HG03521 (cell line): ENCODE data around the gene C7orf33.
"Not testable (repeated sequence)": the region's sequence is repeated elsewhere in the genome, so short reads cannot be mapped to it uniquely, and the experiment has no call there.

Experiments
- ATAC-seq: cut with Tn5 transposase; IDR thresholded peaks from one replicate; pipeline ENCODE4 v1.9.1; 2021; ENCODE audit warnings: mild to moderate bottlenecking, moderate library complexity; ENCODE audit not compliant: unreplicated experiment

C7orf33 gene, protein sequence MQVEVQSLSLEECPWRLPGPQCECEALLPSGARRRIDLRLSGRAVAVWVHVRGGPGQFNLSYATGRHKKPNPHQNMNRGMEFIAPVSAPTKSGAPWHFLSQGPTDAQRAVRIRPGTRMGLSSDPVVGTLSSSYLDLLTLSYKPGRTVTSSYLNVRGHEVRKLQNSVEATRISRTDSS

GRCh38 chr7:148590471-148590870, at the start of gene C7orf33:
TSS of gene C7orf33 (plus strand) at chr7:148590766. CDS start at chr7:148590926, 160 bp downstream.
- no peak for ATAC-seq

DNA sequence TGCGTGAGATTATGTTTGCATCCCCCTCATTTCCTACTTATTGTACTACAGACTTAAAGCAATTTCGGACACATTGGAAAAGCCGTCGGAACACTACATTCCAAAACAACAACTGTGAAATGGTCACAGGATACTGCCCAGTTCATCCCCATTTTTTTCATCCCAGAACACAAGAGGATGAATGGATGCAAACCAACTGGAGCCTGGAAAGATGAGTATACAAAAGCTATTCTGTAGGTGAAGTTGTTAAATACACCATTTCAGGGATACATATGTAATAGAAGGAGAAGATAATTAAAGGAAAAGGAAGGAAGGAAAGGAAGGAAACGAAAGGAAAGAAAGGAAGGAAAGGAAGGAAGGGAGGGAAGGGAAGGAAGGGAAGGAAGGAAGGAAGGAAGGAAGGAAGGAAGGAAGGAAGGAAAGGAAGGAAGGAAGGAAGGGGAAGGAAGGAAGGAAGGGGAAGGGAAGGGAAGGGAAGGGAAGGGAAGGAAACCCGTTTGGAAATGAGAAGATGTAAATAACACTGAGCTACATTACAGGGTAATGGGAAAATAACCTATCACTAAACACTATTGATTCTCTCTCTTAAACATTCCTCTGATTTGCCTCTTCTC, 48.6 kb upstream of the C7orf33 start:
- no peak for ATAC-seq

DNA sequence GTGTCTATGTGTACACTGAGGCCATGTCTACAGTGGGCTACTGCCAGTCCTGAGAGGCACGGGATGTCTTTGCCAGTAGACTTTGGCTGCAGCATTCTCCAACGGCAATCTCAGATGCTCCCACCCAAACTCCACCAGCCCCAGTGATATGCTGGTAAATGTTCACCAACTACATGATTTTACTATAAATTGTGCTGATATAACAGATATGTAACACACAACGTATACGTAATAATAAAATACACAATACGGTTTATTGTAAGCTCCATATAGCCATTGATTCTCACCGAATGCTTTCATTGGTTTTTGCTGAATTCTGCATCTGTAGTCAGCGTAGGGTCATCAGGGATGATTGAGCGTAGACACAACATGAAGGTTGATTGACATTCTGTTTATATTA, 47.3 kb upstream of the C7orf33 start:
- no peak for ATAC-seq

- no peak for ATAC-seq
Observed at GRCh38 chr7:148545172-148545571, 45.4 kb upstream of the C7orf33 start.

DNA sequence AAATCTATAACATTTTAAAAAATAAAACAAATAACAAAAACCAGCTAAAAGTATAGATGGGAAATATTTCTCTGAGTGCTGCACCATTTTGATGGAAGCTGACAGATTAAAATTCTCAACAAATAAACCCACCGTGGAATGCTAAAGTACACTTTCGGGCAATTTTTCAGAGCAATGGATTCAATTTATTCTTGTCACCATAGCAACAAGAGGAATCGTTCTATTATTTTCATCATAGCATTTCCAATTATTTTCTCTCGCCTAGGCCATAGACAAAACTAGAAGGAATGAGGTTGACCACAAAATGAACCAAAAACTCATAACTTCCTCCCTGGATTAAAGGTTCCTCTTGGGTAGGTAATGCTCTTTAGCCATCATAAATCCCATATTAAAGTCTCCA, 44.6 kb upstream of the C7orf33 start:
- no peak for ATAC-seq

DNA sequence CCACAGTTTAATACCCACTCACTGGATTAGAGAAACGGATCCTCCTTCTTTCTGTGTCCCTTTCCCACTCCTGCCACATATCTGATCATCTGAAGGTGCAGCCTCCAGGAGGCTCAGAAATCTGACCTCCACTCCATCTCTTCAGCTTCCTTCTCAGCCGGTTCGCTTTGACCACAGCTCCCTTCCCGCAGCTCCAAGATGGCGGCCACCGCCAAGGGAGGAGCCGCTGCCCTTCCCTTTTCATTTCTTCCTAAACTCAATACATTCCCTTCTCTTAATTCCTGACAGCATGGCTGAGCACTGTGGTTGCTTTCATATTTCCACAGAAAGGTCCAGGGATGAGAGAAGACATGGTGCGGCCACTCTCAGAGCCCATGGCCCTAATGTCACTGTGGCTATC, 43.7 kb upstream of the C7orf33 start:
- no peak for ATAC-seq

GRCh38 chr7:148547951-148548350, 42.6 kb upstream of the C7orf33 start:
- ATAC-seq = no peak

DNA sequence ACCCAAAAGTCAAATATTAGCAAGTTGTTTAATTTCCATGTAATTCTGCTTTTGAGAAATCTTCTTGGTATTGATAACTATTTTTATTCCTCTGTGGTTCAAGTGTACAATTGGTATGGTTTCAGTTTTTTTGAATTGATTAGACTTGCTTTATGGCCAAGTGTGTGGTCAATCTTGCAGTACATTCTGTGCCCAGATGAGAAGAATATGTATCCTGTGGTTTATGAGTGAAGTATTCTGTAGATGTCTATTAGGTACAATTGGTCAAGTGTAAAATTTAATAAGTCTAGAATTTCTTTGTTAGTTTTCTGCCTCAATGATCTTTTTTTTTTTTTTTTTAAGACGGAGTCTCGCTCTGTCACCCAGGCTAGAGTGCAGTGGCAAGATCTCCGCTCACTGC, 36.6 kb upstream of the C7orf33 start:
- ATAC-seq = no peak

GRCh38 chr7:148556892-148557291, 33.7 kb upstream of the C7orf33 start:
- ATAC-seq = no peak

DNA sequence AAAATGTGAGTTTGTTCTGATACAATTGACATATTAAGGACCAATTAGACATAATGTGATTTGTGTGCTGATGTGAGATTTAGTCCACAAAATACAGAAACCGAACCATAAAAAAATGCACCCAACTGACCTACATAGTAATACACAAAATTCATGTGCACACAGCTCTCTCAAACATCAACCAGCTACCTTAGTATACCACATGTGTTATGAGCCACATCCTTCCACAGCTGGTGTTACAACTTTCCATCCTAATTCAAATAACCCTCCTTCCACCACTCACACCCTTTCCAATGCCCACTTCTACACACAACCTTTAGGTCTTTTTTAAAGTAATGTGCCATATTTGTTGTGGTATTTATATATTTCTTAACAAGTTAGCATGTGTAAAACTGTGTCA, 31.7 kb upstream of the C7orf33 start:
- ATAC-seq = no peak

DNA sequence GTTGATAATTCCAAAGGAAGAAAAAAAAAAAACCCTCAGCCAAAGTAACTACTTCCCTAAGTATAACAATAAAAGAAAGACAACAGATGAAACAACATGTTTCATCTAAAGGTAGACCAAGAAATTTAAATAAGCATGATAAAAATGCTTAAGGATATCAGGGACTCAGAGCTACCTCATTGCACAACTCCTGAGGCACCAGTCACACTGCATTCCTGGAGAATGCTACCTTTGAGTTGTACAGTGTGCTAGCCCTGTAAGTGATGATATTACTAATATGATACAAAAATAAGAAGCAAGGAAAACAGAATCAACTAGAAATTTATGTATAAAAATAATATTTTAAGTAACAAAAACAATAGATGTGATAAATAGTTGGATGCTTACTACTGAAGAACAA, 29.5 kb upstream of the C7orf33 start:
- ATAC-seq = no peak

- ATAC-seq = no peak
Observed at GRCh38 chr7:148563583-148564274, 26.8 kb upstream of the C7orf33 start.

DNA sequence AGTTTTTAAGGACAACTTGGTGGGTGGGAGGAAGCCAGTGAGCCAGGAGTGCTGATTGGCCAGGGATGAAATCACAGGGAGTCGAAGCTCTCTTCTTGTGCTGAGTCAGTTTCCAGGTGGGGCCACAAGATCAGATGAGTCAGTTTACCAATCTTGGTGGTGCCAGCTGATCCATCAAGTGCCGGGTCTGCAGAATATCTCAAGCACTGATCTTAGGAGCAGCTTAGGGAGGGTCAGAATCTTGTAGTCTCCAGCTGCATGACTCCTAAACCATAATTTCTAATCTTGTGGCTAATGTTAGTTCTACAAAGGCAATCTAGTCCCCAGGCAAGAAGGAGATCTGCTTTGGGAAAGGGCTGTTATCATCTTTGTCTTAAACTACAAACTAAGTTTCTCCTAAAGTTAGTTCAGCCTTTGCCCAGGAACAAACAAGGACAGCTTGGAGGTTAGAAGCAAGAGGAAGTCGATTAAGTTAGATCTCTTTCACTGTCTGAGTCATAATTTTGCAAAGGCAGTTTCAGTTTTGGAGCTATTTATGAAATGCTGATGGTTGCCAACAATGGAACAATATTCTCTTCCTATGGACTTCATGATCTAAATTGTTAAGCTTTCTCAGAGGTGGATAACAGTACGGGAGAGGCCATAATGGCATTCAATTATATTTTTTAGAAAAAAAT, 26.2 kb upstream of the C7orf33 start:
- peak; percentile 63 for ATAC-seq

DNA sequence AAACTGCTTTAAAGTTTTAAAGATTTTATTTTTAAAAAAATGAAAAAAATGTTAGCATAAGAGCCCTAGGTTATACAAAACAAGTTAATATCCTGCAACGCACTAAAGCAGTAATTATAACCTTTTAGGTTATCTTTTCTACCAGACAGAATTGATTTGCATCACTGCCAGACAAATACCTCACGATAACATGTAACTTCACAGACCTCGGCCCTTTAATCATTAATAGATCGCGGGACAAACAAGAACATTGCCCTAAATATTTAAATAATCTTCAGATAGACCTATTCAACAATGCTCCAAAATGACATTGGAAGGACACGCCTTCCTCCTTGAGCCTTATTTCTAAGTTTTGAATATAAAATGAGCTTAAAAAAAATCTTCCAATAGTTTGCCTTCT, 23.8 kb upstream of the C7orf33 start:
- ATAC-seq = no peak

DNA sequence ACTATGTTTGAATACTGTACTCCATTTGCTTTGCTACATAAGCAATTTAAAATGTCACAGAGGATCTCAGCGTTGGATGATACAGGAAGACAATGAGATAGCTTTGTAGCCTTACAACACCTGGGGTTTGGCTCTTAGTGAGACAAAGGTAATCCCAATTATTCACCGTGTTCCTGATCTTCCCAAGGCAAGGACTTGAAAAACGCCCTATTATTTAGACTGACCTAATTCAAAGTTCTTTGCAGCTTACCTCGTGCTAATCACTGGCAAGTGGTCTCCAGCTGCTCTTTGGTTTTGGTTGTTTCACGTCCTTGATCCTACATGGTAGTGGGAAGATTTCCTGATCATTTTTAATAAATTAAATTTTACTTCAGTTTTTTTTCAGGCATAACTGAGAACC, 23.0 kb upstream of the C7orf33 start:
- ATAC-seq = no peak

- no peak for ATAC-seq
Observed at GRCh38 chr7:148570510-148570909, 20.1 kb upstream of the C7orf33 start.

DNA sequence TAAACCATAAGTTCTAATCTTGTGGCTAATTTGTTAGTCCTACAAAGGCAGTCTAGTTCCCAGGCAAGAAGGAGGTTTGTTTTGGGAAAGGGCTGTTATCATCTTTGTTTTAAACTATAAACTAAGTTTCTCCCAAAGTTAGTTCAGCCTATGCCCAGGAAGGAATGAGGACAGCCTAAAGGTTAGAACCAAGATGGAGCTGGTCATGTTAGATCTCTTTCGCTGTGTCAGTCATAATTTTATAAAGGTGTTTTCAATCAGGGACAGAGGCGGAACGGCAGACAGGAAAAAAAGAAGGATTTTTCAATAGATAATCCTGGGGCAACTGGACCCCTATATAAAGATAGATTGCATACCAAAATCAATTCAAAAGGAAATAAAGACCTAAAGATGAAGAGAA, 19.6 kb upstream of the C7orf33 start:
- not testable (repeated sequence) for ATAC-seq

- ATAC-seq = no peak
Observed at GRCh38 chr7:148571381-148571780, 19.2 kb upstream of the C7orf33 start.

- ATAC-seq = no peak
Observed at GRCh38 chr7:148572067-148572522, 18.5 kb upstream of the C7orf33 start.

DNA sequence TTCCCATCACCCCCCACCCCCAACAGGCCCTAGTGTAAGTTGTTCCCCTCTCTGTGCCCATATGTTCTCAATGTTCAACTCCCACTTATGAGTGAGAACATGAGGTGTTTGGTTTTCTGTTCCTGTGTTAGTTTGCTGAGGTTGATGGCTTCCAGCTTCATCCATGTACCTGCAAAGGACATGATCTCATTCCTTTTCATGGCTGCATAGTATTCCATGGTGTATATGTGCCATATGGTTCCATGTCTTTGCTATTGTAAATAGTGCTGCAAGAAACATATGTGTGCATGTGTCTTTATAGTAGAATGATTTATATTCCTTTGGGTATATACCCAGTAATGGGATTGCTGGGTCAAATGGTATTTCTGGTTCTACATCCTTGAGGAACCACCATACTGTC, 17.0 kb upstream of the C7orf33 start:
- ATAC-seq = not testable (repeated sequence)

- peak; percentile 82 for ATAC-seq
Observed at GRCh38 chr7:148575640-148576411, 14.7 kb upstream of the C7orf33 start.
